ENCODE data around the gene TMEM59L. TPM values are rescaled to one million over a fixed set of nuclear protein-coding genes. Genes with fewer than 3 reads are reported as not detected.

The TMEM59L gene
- polyA plus RNA-seq, 1 of the 3 experiments (the other 2 are of a cell fraction) = 9.6 TPM

DNA sequence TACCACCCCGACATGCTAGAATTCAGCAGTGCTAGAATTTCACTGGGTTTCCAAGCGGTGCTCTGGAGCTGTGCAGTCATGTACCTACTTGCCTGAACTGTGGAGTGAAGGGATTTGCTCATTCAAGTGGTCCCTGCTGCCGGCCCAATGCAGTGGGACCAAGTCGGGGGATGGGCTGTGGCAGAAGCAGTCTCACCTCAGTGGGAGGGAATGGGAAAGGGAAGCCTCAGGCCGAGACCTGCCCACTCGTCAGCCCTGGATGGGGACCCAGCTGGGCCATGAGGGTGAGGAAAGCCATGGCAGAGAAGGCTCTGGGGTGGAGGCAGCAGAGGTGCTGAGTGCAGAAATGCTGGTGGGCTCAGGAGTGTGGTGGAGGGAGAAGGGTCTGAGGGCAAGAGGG is 39.1 kb downstream of the TMEM59L start (continued):
- TF ChIP-seq EZH2phosphoT487 (IDR thresholded peaks at IDR 0.05; ENCODE audit: borderline replicate concordance, low read depth) (no peak), EP300 (IDR thresholded peaks at IDR 0.05; ENCODE audit: borderline replicate concordance in 1 of 2, low read depth in 1 of 2, low read length in 1 of 2) (no peak)

DNA sequence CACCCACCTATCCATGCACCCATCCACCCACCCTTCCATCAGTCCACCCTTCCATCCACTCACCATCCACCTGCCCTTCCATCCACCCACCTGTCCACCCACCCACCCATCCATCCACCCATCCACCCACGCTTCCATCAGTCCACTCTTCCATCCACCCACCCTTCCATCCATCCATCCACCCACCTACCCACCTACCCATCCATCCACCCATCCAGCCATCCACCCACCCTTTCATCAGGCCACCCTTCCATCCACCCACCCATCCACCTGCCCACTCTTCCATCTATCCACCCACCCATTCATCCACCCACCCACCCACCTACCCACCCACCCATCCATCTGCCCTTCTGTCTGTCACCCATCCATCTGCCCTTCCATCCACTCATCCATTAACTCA is 41.2 kb downstream of the TMEM59L start:
- peaks cover 1 to 11% of the 10 kb centered on the region in 2 experiments; a peak in 1 of 4 replicates for H3K4me1 ChIP-seq (ENCODE audit: control insufficient read depth in 1 of 2, insufficient read depth in 2 of 2, low read depth in 1 of 2, low read length in 1 of 2)
- no peaks in the 10 kb centered on the region for H3K9me3 ChIP-seq
- WGBS (ENCODE audit: low lambda C conversion rate) = 81% methylated on average over 1 of the region's 1 CpG
- H3K27me3 ChIP-seq (ENCODE audit: insufficient read depth) = no peaks in the 10 kb centered on the region
- H3K36me3 ChIP-seq (replicated peaks in 1 of 2; ENCODE audit: control insufficient read depth in 1 of 2, insufficient read depth in 2 of 2, low read length in 1 of 2) = no peaks in the 10 kb centered on the region
- TF ChIP-seq MXI1 (IDR thresholded peaks at IDR 0.05; ENCODE audit: low read depth, low read length) (no peak), FOXM1 (IDR thresholded peaks at IDR 0.05; ENCODE audit: low read depth) (no peak), POLR2AphosphoS5 (IDR thresholded peaks at IDR 0.05; ENCODE audit: low read depth, low read length) (no peak), JUND (IDR thresholded peaks at IDR 0.05) (no peak), TCF12 (IDR thresholded peaks at IDR 0.05) (no peak), EZH2phosphoT487 (IDR thresholded peaks at IDR 0.05; ENCODE audit: borderline replicate concordance, low read depth) (no peak), RXRA (IDR thresholded peaks at IDR 0.05; ENCODE audit: borderline replicate concordance, low read depth) (no peak), SIN3A (IDR thresholded peaks at IDR 0.05; ENCODE audit: borderline replicate concordance, low read depth, low read length) (no peak), RFX5 (IDR thresholded peaks at IDR 0.05; ENCODE audit: low read length) (no peak), ELF1 (IDR thresholded peaks at IDR 0.05) (no peak), SMC3 (IDR thresholded peaks at IDR 0.05; ENCODE audit: low read depth, low read length) (no peak), GATA2 (CRISPR knock-in tag; IDR thresholded peaks at IDR 0.05) (no peak)
- TF ChIP-seq, protein P1, sequence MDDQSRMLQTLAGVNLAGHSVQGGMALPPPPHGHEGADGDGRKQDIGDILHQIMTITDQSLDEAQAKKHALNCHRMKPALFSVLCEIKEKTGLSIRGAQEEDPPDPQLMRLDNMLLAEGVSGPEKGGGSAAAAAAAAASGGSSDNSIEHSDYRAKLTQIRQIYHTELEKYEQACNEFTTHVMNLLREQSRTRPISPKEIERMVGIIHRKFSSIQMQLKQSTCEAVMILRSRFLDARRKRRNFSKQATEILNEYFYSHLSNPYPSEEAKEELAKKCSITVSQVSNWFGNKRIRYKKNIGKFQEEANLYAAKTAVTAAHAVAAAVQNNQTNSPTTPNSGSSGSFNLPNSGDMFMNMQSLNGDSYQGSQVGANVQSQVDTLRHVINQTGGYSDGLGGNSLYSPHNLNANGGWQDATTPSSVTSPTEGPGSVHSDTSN (IDR thresholded peaks at IDR 0.05) = no peak
- TF ChIP-seq, protein P2, sequence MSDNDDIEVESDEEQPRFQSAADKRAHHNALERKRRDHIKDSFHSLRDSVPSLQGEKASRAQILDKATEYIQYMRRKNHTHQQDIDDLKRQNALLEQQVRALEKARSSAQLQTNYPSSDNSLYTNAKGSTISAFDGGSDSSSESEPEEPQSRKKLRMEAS (IDR thresholded peaks at IDR 0.05; ENCODE audit: low read depth) = no peak
- TF ChIP-seq, protein P3, sequence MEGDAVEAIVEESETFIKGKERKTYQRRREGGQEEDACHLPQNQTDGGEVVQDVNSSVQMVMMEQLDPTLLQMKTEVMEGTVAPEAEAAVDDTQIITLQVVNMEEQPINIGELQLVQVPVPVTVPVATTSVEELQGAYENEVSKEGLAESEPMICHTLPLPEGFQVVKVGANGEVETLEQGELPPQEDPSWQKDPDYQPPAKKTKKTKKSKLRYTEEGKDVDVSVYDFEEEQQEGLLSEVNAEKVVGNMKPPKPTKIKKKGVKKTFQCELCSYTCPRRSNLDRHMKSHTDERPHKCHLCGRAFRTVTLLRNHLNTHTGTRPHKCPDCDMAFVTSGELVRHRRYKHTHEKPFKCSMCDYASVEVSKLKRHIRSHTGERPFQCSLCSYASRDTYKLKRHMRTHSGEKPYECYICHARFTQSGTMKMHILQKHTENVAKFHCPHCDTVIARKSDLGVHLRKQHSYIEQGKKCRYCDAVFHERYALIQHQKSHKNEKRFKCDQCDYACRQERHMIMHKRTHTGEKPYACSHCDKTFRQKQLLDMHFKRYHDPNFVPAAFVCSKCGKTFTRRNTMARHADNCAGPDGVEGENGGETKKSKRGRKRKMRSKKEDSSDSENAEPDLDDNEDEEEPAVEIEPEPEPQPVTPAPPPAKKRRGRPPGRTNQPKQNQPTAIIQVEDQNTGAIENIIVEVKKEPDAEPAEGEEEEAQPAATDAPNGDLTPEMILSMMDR (IDR thresholded peaks at IDR 0.05) = no peak
- TF ChIP-seq, protein P4, sequence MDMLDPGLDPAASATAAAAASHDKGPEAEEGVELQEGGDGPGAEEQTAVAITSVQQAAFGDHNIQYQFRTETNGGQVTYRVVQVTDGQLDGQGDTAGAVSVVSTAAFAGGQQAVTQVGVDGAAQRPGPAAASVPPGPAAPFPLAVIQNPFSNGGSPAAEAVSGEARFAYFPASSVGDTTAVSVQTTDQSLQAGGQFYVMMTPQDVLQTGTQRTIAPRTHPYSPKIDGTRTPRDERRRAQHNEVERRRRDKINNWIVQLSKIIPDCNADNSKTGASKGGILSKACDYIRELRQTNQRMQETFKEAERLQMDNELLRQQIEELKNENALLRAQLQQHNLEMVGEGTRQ (IDR thresholded peaks at IDR 0.05; ENCODE audit: borderline replicate concordance, low read depth, low read length) = no peak
- TF ChIP-seq, protein P5, sequence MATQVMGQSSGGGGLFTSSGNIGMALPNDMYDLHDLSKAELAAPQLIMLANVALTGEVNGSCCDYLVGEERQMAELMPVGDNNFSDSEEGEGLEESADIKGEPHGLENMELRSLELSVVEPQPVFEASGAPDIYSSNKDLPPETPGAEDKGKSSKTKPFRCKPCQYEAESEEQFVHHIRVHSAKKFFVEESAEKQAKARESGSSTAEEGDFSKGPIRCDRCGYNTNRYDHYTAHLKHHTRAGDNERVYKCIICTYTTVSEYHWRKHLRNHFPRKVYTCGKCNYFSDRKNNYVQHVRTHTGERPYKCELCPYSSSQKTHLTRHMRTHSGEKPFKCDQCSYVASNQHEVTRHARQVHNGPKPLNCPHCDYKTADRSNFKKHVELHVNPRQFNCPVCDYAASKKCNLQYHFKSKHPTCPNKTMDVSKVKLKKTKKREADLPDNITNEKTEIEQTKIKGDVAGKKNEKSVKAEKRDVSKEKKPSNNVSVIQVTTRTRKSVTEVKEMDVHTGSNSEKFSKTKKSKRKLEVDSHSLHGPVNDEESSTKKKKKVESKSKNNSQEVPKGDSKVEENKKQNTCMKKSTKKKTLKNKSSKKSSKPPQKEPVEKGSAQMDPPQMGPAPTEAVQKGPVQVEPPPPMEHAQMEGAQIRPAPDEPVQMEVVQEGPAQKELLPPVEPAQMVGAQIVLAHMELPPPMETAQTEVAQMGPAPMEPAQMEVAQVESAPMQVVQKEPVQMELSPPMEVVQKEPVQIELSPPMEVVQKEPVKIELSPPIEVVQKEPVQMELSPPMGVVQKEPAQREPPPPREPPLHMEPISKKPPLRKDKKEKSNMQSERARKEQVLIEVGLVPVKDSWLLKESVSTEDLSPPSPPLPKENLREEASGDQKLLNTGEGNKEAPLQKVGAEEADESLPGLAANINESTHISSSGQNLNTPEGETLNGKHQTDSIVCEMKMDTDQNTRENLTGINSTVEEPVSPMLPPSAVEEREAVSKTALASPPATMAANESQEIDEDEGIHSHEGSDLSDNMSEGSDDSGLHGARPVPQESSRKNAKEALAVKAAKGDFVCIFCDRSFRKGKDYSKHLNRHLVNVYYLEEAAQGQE (IDR thresholded peaks at IDR 0.05; ENCODE audit: low read depth, low read length) = no peak
- TF ChIP-seq, protein P6, sequence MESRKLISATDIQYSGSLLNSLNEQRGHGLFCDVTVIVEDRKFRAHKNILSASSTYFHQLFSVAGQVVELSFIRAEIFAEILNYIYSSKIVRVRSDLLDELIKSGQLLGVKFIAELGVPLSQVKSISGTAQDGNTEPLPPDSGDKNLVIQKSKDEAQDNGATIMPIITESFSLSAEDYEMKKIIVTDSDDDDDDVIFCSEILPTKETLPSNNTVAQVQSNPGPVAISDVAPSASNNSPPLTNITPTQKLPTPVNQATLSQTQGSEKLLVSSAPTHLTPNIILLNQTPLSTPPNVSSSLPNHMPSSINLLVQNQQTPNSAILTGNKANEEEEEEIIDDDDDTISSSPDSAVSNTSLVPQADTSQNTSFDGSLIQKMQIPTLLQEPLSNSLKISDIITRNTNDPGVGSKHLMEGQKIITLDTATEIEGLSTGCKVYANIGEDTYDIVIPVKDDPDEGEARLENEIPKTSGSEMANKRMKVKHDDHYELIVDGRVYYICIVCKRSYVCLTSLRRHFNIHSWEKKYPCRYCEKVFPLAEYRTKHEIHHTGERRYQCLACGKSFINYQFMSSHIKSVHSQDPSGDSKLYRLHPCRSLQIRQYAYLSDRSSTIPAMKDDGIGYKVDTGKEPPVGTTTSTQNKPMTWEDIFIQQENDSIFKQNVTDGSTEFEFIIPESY (IDR thresholded peaks at IDR 0.05; ENCODE audit: borderline replicate concordance, low read depth) = no peak
- no peak for DNase-seq
- ChIA-PET CTCF (no interaction called here), POLR2A (no interaction called here)
- no peak overlapping the region for H3K4me3 ChIP-seq (ENCODE audit: low read depth in 2 of 2, low read length in 1 of 2)
- H4K20me1 ChIP-seq (ENCODE audit: insufficient read depth) = no peaks in the 10 kb centered on the region
- H3K9ac ChIP-seq = no peak overlapping the region
- peaks cover 8% of the 10 kb centered on the region for H3F3A ChIP-seq (replicated peaks; ENCODE audit: insufficient read depth)
- no peaks in the 10 kb centered on the region for H3K9me2 ChIP-seq
- H2AFZ ChIP-seq (ENCODE audit: low read depth) = no peak overlapping the region
- H3K79me2 ChIP-seq (ENCODE audit: insufficient read depth) = 0 out of 2 replicates have a peak, but pooled peaks cover 3% of the 10 kb centered on the region
- no peak overlapping the region for H3K27ac ChIP-seq (ENCODE audit: low read depth in 2 of 2, low read length in 1 of 2)
- H3K4me2 ChIP-seq = no peak overlapping the region

Measured in SK-N-SH (cell line).